ENCODE data around the gene MYO1D.

DNA sequence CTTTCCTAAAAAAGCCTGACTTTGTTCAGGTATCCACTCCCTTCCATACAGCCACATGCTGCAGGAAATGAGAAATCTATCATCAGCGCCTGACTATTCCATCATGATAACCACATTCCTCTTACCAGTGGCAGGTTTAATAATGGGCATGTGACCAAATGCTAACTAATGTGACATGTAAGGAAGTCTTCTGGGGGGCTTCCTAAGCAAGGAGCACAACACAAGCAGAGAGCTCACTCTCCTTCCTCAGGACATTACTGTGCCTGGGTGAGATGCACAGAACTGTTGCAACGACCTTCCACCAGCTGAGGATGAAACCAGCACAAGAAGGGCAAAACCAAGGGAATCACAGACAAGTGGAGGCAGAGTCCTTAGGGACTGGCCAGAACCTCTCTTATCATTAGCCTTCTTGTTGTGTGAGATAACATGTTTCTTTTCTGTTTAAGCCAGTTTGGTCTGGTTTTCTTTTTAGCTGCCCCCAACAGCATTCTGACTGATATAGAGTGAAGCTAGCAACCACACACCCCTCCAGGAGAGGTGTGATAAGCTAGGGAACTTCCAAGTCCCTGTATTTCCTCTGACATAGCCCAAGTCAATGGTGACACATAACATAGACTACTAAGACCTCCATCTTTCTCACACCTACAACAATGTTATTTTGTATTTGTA lies 16.9 kb downstream of the MYO1D start:
- no peak for TF ChIP-seq POLR2A (IDR thresholded peaks at IDR 0.05)
- TF ChIP-seq, protein P1, sequence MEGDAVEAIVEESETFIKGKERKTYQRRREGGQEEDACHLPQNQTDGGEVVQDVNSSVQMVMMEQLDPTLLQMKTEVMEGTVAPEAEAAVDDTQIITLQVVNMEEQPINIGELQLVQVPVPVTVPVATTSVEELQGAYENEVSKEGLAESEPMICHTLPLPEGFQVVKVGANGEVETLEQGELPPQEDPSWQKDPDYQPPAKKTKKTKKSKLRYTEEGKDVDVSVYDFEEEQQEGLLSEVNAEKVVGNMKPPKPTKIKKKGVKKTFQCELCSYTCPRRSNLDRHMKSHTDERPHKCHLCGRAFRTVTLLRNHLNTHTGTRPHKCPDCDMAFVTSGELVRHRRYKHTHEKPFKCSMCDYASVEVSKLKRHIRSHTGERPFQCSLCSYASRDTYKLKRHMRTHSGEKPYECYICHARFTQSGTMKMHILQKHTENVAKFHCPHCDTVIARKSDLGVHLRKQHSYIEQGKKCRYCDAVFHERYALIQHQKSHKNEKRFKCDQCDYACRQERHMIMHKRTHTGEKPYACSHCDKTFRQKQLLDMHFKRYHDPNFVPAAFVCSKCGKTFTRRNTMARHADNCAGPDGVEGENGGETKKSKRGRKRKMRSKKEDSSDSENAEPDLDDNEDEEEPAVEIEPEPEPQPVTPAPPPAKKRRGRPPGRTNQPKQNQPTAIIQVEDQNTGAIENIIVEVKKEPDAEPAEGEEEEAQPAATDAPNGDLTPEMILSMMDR (IDR thresholded peaks at IDR 0.05): no peak
- TF ChIP-seq POLR2AphosphoS5 (IDR thresholded peaks at IDR 0.05): no peak

Measured in suprapubic skin (tissue), 4 donors.